ENCODE measurements around the gene SHE. TPM values are rescaled to one million over a fixed set of nuclear protein-coding genes. Genes with fewer than 3 reads are reported as not detected.

The SHE gene
- total RNA-seq, 2 experiments from 2014 or later = not detected

DNA sequence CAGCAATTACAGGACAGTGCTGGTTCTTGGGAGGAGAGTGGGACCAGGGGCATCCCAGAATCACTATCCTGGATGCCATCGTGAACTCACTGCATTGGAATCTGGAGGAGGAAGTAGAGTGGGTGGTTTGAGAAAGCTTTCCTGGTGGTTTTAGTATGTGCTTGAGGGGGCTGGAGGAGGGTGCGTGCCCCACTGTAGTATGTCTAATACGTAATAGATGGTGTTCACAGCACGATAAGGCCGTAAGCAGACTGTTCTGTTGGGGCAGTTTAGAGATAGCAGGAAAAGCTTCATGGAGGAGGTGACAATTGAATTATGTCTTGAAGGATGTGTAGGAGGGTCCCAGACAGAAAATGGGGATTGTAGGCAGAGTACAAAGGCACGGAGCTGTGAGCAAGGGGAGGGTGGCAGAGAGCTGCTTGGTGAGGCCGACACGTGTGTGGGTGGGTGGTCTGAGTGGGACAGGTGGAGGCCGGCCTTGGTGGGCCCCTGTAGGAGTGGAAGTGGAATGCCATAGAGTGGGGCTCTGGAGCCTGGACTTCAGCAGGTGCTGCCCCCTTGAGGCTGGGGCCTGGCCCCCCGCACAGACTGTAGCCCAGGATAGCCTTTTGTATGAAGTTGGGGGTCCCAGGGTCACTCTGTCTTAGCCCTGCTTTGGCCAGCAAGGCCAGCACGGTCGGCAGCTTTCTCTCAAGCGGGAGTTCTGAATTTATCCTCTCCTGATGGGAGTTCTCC is 60.0 kb downstream of the SHE start:
- Histone ChIP-seq H3K4me1 (ENCODE audit: insufficient read depth, low read length) (peaks cover 77% of the 10 kb centered on the region), H3K36me3 (ENCODE audit: insufficient read depth, low read length) (peaks cover 69% of the 10 kb centered on the region), H3K27ac (ENCODE audit: low read depth in 1 of 2, low read length in 2 of 2) (peak overlapping the region; percentile 72 to 75), H3K9me3 (ENCODE audit: control insufficient read depth in 1 of 2, insufficient read depth in 1 of 2, low read length in 2 of 2) (no peaks in the 10 kb centered on the region), H3K4me3 (ENCODE audit: low read length) (peak overlapping the region; percentile 20), H3K27me3 (ENCODE audit: control insufficient read depth in 1 of 2, insufficient read depth in 2 of 2, low read length in 2 of 2) (no peaks in the 10 kb centered on the region)
- peak; percentile 6 for ATAC-seq (ENCODE audit: poor library complexity)
- ChIA-PET POLR2A (interaction anchor here (0.5 to 9.6 kb wide), 13 partner anchors 9 to 108 kb away, joined by 3 to 86 read pairs (median 5); no protein-coding TSS in a partner anchor), CTCF (interaction anchor here (0.5 to 1.5 kb wide), 6 partner anchors 19 to 106 kb away, joined by 3 to 4 read pairs (median 3); no protein-coding TSS in a partner anchor)
- H3K4me3 Mint-ChIP-seq = peak overlapping the region; percentile 81
- TF ChIP-seq, protein P1, sequence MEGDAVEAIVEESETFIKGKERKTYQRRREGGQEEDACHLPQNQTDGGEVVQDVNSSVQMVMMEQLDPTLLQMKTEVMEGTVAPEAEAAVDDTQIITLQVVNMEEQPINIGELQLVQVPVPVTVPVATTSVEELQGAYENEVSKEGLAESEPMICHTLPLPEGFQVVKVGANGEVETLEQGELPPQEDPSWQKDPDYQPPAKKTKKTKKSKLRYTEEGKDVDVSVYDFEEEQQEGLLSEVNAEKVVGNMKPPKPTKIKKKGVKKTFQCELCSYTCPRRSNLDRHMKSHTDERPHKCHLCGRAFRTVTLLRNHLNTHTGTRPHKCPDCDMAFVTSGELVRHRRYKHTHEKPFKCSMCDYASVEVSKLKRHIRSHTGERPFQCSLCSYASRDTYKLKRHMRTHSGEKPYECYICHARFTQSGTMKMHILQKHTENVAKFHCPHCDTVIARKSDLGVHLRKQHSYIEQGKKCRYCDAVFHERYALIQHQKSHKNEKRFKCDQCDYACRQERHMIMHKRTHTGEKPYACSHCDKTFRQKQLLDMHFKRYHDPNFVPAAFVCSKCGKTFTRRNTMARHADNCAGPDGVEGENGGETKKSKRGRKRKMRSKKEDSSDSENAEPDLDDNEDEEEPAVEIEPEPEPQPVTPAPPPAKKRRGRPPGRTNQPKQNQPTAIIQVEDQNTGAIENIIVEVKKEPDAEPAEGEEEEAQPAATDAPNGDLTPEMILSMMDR (IDR thresholded peaks at IDR 0.05) = peak; percentile 34
- H3K27me3 Mint-ChIP-seq = no peaks in the 10 kb centered on the region
- H3K9me3 Mint-ChIP-seq = no peaks in the 10 kb centered on the region
- H3K4me1 Mint-ChIP-seq (ENCODE audit: low read depth) = peaks cover 75% of the 10 kb centered on the region
- DNase-seq = peak in 1 of 14 experiments; percentile 47
- H3K36me3 Mint-ChIP-seq (ENCODE audit: low read depth) = peaks cover 87% of the 10 kb centered on the region
- intact Hi-C loops (cut with DNase I, micrococcal nuclease) = loop anchor here (5.0 kb wide), 2 partner anchors 35 kb away; partner anchors contain the start of gene IL6R (in 1 of the 2)
- H3K27ac Mint-ChIP-seq = peak overlapping the region; percentile 94

DNA sequence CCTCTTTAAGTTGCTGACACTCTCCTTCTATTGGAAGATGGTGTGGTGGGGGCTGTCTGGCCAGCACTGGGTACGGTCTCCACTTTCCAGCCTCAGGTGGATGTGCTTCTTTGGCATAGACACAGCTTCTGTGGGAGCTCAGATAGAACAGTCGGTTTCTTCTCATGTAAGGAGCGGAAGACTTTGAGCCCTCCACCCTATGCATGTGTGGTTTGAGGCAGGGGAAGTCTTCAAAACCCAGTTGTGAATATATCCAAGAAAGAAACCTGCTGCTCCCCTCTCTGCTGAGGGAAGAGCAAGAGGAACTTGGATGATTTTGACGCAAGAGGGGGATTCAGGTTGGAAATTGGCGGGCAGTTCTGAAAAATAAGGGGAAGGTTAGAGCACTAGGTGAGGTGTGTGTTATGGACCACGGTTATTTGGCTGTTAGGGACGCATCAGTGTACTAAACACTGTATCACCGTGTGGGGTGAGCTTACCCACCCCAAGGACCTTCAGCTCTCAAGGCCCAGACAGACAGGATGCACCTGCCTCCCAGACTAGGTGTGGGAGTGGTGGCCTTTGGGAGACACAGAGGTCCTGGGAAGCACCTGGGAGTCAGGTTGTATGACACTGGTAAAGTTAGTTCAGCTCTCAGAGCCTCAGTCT is 60.8 kb downstream of the SHE start:
- intact Hi-C loops (cut with DNase I, micrococcal nuclease) = loop anchor here (2.0 to 5.0 kb wide), 3 partner anchors 34 to 36 kb away; partner anchors contain the start of gene IL6R (in 1 of the 2)
- H3K9me3 Mint-ChIP-seq = no peaks in the 10 kb centered on the region
- peaks cover 87% of the 10 kb centered on the region for H3K36me3 Mint-ChIP-seq (ENCODE audit: low read depth)
- no peaks in the 10 kb centered on the region for H3K27me3 Mint-ChIP-seq
- peaks cover 70% of the 10 kb centered on the region for H3K36me3 ChIP-seq (ENCODE audit: insufficient read depth, low read length)
- no peaks in the 10 kb centered on the region for H3K9me3 ChIP-seq (ENCODE audit: control insufficient read depth in 1 of 2, insufficient read depth in 1 of 2, low read length in 2 of 2)
- peak in 1 of 14 experiments; percentile 53 for DNase-seq
- ChIA-PET CTCF (interaction anchor here (1.5 kb wide), 2 partner anchors 19 to 22 kb away, joined by 3 to 4 read pairs; no protein-coding TSS in a partner anchor), POLR2A (interaction anchor here (0.8 to 9.6 kb wide), 9 partner anchors 9 to 107 kb away, joined by 3 to 86 read pairs (median 5); no protein-coding TSS in a partner anchor)
- peaks cover 75% of the 10 kb centered on the region for H3K4me1 Mint-ChIP-seq (ENCODE audit: low read depth)
- H3K4me3 Mint-ChIP-seq = peak overlapping the region; percentile 81
- TF ChIP-seq, protein P1 (IDR thresholded peaks at IDR 0.05) = no peak
- peak overlapping the region; percentile 94 for H3K27ac Mint-ChIP-seq
- peak; percentile 73 for ATAC-seq (ENCODE audit: poor library complexity)
- H3K27ac ChIP-seq (ENCODE audit: low read depth in 1 of 2, low read length in 2 of 2) = peak overlapping the region; percentile 72 to 75
- peak overlapping the region; percentile 20 for H3K4me3 ChIP-seq (ENCODE audit: low read length)
- H3K4me1 ChIP-seq (ENCODE audit: insufficient read depth, low read length) = peaks cover 77% of the 10 kb centered on the region
- H3K27me3 ChIP-seq (ENCODE audit: control insufficient read depth in 1 of 2, insufficient read depth in 2 of 2, low read length in 2 of 2) = no peaks in the 10 kb centered on the region

DNA sequence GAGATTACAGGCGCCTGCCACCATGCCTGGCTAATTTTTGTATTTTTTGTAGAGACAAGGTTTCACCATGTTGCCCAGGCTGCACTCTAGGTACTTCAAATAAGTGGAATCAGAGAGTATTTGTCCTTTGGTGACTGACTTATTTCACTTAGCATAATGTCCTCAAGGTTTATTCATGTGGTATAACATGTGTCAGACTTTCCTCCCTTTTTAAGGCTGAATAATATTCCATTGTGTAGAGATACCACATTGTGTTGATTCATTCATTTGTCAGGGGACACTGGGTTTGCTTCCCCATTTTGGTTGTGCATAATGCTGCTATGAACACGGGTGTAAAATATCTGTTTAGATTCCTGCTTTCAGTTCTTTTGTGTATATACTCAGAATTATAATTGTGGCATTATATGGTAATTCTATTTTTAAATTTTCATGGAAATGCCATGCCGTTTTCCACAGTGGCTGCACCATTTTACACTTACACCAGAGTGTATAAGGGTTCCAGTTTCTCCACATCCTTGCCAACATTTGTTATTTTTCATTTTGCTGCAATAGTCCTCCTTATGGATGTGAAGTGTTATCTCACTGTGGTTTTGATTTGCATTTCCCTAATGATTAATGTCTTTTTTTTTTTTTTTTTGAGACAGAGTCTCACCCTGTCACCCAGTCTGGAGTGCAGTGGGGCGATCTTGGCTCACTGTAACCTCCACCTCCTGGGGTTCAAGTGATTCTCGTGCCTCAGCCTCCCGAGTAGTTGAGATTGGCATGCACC is 62.0 kb downstream of the SHE start:
- H3K36me3 Mint-ChIP-seq (ENCODE audit: low read depth) = peaks cover 90% of the 10 kb centered on the region

More for the DNA sequence above, 62.0 kb downstream of the SHE start:
- POLR2A ChIA-PET = interaction anchor here (0.7 to 9.6 kb wide), 8 partner anchors 20 to 144 kb away, joined by 3 to 86 read pairs (median 10); no protein-coding TSS in a partner anchor
- peak overlapping the region in 1 of 2 donors; percentile 32 for H3K27ac ChIP-seq (ENCODE audit: low read depth in 1 of 2, low read length in 2 of 2)
- H3K36me3 ChIP-seq (ENCODE audit: insufficient read depth, low read length) = peaks cover 71% of the 10 kb centered on the region
- no peaks in the 10 kb centered on the region for H3K27me3 ChIP-seq (ENCODE audit: control insufficient read depth in 1 of 2, insufficient read depth in 2 of 2, low read length in 2 of 2)
- peaks cover 64% of the 10 kb centered on the region for H3K4me1 Mint-ChIP-seq (ENCODE audit: low read depth)
- H3K4me1 ChIP-seq (ENCODE audit: insufficient read depth, low read length) = peaks cover 71% of the 10 kb centered on the region
- CTCF ChIA-PET = interaction anchor here (0.9 to 1.9 kb wide), 4 partner anchors 16 to 105 kb away, joined by 3 to 6 read pairs (median 4); no protein-coding TSS in a partner anchor
- no peaks in the 10 kb centered on the region for H3K9me3 ChIP-seq (ENCODE audit: control insufficient read depth in 1 of 2, insufficient read depth in 1 of 2, low read length in 2 of 2)
- H3K4me3 Mint-ChIP-seq = peak overlapping the region; percentile 79
- intact Hi-C loops (cut with DNase I, micrococcal nuclease) = loop anchor here (2.0 to 5.0 kb wide), 3 partner anchors 33 to 37 kb away; partner anchors contain the start of gene IL6R (in 1 of the 2)
- H3K27ac Mint-ChIP-seq = peak overlapping the region; percentile 94
- TF ChIP-seq, protein P1 (IDR thresholded peaks at IDR 0.05) = no peak
- no peak overlapping the region for H3K4me3 ChIP-seq (ENCODE audit: low read length)
- no peak for ATAC-seq (ENCODE audit: poor library complexity)
- no peak for DNase-seq
- no peaks in the 10 kb centered on the region for H3K27me3 Mint-ChIP-seq
- H3K9me3 Mint-ChIP-seq = no peaks in the 10 kb centered on the region
